ENCODE measurements around the gene CYRIA. TPM values are rescaled to one million over a fixed set of nuclear protein-coding genes. Genes with fewer than 3 reads are reported as not detected.

CYRIA gene
- total and polyA plus RNA-seq, 9 donors, result 4.0 to 21.3 (median 13.2) TPM

GRCh38 chr2:16626997-16627605, 38.5 kb downstream of the CYRIA start:
- H3K4me3 ChIP-seq, result no peak overlapping the region
- intact Hi-C loops (cut with DNase I), result no loop called here
- no peaks in the 10 kb centered on the region for H3K36me3 ChIP-seq
- TF ChIP-seq CTCF (IDR thresholded peaks at IDR 0.05) (no peak), POLR2A (IDR thresholded peaks at IDR 0.05) (no peak), EP300 (IDR thresholded peaks at IDR 0.05) (no peak)
- H3K27ac ChIP-seq, result peak overlapping the region in 1 of 2 donors; percentile 23
- DNase-seq, result no peak
- H3K9me3 ChIP-seq, result no peaks in the 10 kb centered on the region
- H3K27me3 ChIP-seq, result no peaks in the 10 kb centered on the region
- 87 to 90% (median 88%) methylated on average over 6 of the region's 6 CpGs for WGBS, 3 donors
- H3K4me1 ChIP-seq (ENCODE audit: insufficient read depth), result peaks cover 24% of the 10 kb centered on the region

- peaks cover 19% of the 10 kb centered on the region for H3K4me1 ChIP-seq (ENCODE audit: insufficient read depth)
- peak overlapping the region; percentile 44 to 75 for H3K27ac ChIP-seq
- H3K9me3 ChIP-seq, result no peaks in the 10 kb centered on the region
- H3K4me3 ChIP-seq, result no peak overlapping the region
- no peaks in the 10 kb centered on the region for H3K36me3 ChIP-seq
- intact Hi-C loops (cut with DNase I), result no loop called here
- 68 to 85% (median 83%) methylated on average over 3 of the region's 3 CpGs for WGBS, 3 donors
- DNase-seq, result peak in 2 of 5 donors; percentile 50 to 69
- TF ChIP-seq EP300 (IDR thresholded peaks at IDR 0.05), result no peak
- no peak for TF ChIP-seq CTCF (IDR thresholded peaks at IDR 0.05)
- no peak for TF ChIP-seq POLR2A (IDR thresholded peaks at IDR 0.05)
- no peaks in the 10 kb centered on the region for H3K27me3 ChIP-seq
Measured at GRCh38 chr2:16626497-16626896, 39.1 kb downstream of the CYRIA start.

GRCh38 chr2:16625759-16626158, 39.9 kb downstream of the CYRIA start:
- no peaks in the 10 kb centered on the region for H3K36me3 ChIP-seq
- H3K9me3 ChIP-seq, result no peaks in the 10 kb centered on the region
- intact Hi-C loops (cut with DNase I), result no loop called here
- DNase-seq, result no peak
- peaks cover 19% of the 10 kb centered on the region for H3K4me1 ChIP-seq (ENCODE audit: insufficient read depth)
- H3K4me3 ChIP-seq, result no peak overlapping the region
- H3K27me3 ChIP-seq, result no peaks in the 10 kb centered on the region
- 90 to 98% (median 95%) methylated on average over 2 of the region's 2 CpGs for WGBS, 3 donors
- H3K27ac ChIP-seq, result peak overlapping the region; percentile 44 to 75
- no peak for TF ChIP-seq CTCF (IDR thresholded peaks at IDR 0.05)
- no peak for TF ChIP-seq EP300 (IDR thresholded peaks at IDR 0.05)
- no peak for TF ChIP-seq POLR2A (IDR thresholded peaks at IDR 0.05)

GRCh38 chr2:16625201-16625729, 40.4 kb downstream of the CYRIA start:
- TF ChIP-seq EP300 (IDR thresholded peaks at IDR 0.05) (no peak), POLR2A (IDR thresholded peaks at IDR 0.05) (no peak), CTCF (IDR thresholded peaks at IDR 0.05) (no peak)
- 24 to 37% (median 26%) methylated on average over 5 of the region's 5 CpGs for WGBS, 3 donors
- H3K36me3 ChIP-seq, result no peaks in the 10 kb centered on the region
- peaks cover 19% of the 10 kb centered on the region for H3K4me1 ChIP-seq (ENCODE audit: insufficient read depth)
- H3K27me3 ChIP-seq, result no peaks in the 10 kb centered on the region
- intact Hi-C loops (cut with DNase I), result no loop called here
- peak overlapping the region; percentile 43 to 75 for H3K27ac ChIP-seq
- no peak overlapping the region for H3K4me3 ChIP-seq
- no peaks in the 10 kb centered on the region for H3K9me3 ChIP-seq
- DNase-seq, result peak in 3 of 5 donors; percentile 42 to 45 (median 42)

All from ovary (tissue), 9 donors.